ENCODE results near the gene NPSR1.

NPSR1 gene

GRCh38 chr7:34728156-34728555 lies 70.1 kb downstream of the NPSR1 start:
- no peak for TF ChIP-seq CTCF (IDR thresholded peaks at IDR 0.05; ENCODE audit: insufficient read depth, low read length, poor library complexity, severe bottlenecking)
- no peaks in the 10 kb centered on the region for H3K36me3 ChIP-seq (ENCODE audit: control insufficient read depth, insufficient read depth, low read length)

GRCh38 chr7:34734771-34735170 lies 76.8 kb downstream of the NPSR1 start:
- no peak for DNase-seq (ENCODE audit: extremely low read depth, insufficient read length)
- no peak for TF ChIP-seq CTCF (IDR thresholded peaks at IDR 0.05; ENCODE audit: insufficient read depth, low read length, poor library complexity, severe bottlenecking)
- no peaks in the 10 kb centered on the region for H3K27me3 ChIP-seq (replicated peaks; ENCODE audit: control insufficient read depth, insufficient read depth, low read length)
- H3K36me3 ChIP-seq (ENCODE audit: control insufficient read depth, insufficient read depth, low read length) = no peaks in the 10 kb centered on the region
- no peak overlapping the region for H3K4me3 ChIP-seq (replicated peaks; ENCODE audit: low read depth, low read length)

More at GRCh38 chr7:34728156-34728555, 70.1 kb downstream of the NPSR1 start:
- Histone ChIP-seq H3K27me3 (replicated peaks; ENCODE audit: control insufficient read depth, insufficient read depth, low read length) (no peaks in the 10 kb centered on the region), H3K4me3 (replicated peaks; ENCODE audit: low read depth, low read length) (no peak overlapping the region)
- no peak for DNase-seq (ENCODE audit: extremely low read depth, insufficient read length)

GRCh38 chr7:34735526-34735925 lies 77.5 kb downstream of the NPSR1 start:
- Histone ChIP-seq H3K36me3 (ENCODE audit: control insufficient read depth, insufficient read depth, low read length) (no peaks in the 10 kb centered on the region), H3K27me3 (replicated peaks; ENCODE audit: control insufficient read depth, insufficient read depth, low read length) (no peaks in the 10 kb centered on the region), H3K4me3 (replicated peaks; ENCODE audit: low read depth, low read length) (no peak overlapping the region)
- TF ChIP-seq CTCF (IDR thresholded peaks at IDR 0.05; ENCODE audit: insufficient read depth, low read length, poor library complexity, severe bottlenecking) = no peak
- no peak for DNase-seq (ENCODE audit: extremely low read depth, insufficient read length)

GRCh38 chr7:34739651-34740300 lies 81.8 kb downstream of the NPSR1 start:
- H3K4me3 ChIP-seq (replicated peaks; ENCODE audit: low read depth, low read length) = no peak overlapping the region
- H3K27me3 ChIP-seq (replicated peaks; ENCODE audit: control insufficient read depth, insufficient read depth, low read length) = no peaks in the 10 kb centered on the region
- TF ChIP-seq CTCF (IDR thresholded peaks at IDR 0.05; ENCODE audit: insufficient read depth, low read length, poor library complexity, severe bottlenecking) = no peak
- H3K36me3 ChIP-seq (ENCODE audit: control insufficient read depth, insufficient read depth, low read length) = no peaks in the 10 kb centered on the region
- no peak for DNase-seq (ENCODE audit: extremely low read depth, insufficient read length)

GRCh38 chr7:34740840-34741239 lies 82.8 kb downstream of the NPSR1 start:
- TF ChIP-seq CTCF (IDR thresholded peaks at IDR 0.05; ENCODE audit: insufficient read depth, low read length, poor library complexity, severe bottlenecking) = no peak
- no peak overlapping the region for H3K4me3 ChIP-seq (replicated peaks; ENCODE audit: low read depth, low read length)
- no peaks in the 10 kb centered on the region for H3K27me3 ChIP-seq (replicated peaks; ENCODE audit: control insufficient read depth, insufficient read depth, low read length)
- DNase-seq (ENCODE audit: extremely low read depth, insufficient read length) = no peak
- H3K36me3 ChIP-seq (ENCODE audit: control insufficient read depth, insufficient read depth, low read length) = no peaks in the 10 kb centered on the region
